Body of pancreas (tissue), 4 donors: Measurements from ENCODE around the gene DSP.

Experiments used
- POLR2A ChIP-seq, 3 donors: fragments of 450-650 bp; IDR thresholded peaks; one replicate each; pipeline ENCODE4 v1.6.1; 2016; ENCODE audit warnings: antibody characterized with exemption in 3 of 3, mild to moderate bottlenecking in 2 of 3
- TF ChIP-seq, protein P1 (sequence below), 7 experiments: fragments of 450-650 bp in 4 of 7; fragments of 200-600 bp in 3 of 7; sonication (generic) in 3 of 7; IDR thresholded peaks; one replicate each; pipeline ENCODE4 v1.5.1; 2016 to 2019; ENCODE audit warnings: antibody characterized with exemption in 7 of 7

DNA sequence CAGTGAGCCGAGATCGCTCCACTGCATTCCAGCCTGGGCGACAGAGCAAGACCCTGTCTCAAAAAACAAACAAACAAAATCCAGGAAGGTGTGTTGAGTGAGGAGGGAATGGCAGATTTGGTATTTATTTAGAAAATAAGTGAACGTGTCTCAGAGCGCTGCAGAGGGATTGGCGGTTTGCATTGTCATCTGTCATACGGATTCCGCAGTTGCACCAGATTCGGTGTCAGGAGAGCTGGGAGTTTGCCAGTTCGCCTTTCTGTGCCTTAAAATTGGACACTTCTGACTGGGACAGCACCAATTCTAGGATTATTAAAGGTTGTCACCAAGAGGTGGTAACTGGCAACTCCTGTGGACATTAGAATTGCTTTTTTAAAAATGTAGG, 49.4 kb downstream of the DSP start:
- TF ChIP-seq, protein P1, sequence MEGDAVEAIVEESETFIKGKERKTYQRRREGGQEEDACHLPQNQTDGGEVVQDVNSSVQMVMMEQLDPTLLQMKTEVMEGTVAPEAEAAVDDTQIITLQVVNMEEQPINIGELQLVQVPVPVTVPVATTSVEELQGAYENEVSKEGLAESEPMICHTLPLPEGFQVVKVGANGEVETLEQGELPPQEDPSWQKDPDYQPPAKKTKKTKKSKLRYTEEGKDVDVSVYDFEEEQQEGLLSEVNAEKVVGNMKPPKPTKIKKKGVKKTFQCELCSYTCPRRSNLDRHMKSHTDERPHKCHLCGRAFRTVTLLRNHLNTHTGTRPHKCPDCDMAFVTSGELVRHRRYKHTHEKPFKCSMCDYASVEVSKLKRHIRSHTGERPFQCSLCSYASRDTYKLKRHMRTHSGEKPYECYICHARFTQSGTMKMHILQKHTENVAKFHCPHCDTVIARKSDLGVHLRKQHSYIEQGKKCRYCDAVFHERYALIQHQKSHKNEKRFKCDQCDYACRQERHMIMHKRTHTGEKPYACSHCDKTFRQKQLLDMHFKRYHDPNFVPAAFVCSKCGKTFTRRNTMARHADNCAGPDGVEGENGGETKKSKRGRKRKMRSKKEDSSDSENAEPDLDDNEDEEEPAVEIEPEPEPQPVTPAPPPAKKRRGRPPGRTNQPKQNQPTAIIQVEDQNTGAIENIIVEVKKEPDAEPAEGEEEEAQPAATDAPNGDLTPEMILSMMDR (IDR thresholded peaks at IDR 0.05) = no peak
- TF ChIP-seq POLR2A (IDR thresholded peaks at IDR 0.05) = no peak
